ENCODE results near the gene GOLM1. TPM values are rescaled to one million over a fixed set of nuclear protein-coding genes. Genes with fewer than 3 reads are reported as not detected.

Gene GOLM1
- total RNA-seq, 2 donors from 2014 or later = 17.8 to 20.4 TPM

GRCh38 chr9:86021166-86021565, 78.2 kb downstream of the GOLM1 start:
- TF ChIP-seq CTCF (IDR thresholded peaks at IDR 0.05) = no peak
- no peaks in the 10 kb centered on the region for H3K27me3 ChIP-seq (replicated peaks; ENCODE audit: insufficient read depth)
- no peak overlapping the region for H3K27ac ChIP-seq
- no peaks in the 10 kb centered on the region for H3K9me3 ChIP-seq
- H3K4me1 ChIP-seq (ENCODE audit: control insufficient read depth in 1 of 2, low read depth in 2 of 2) = no peaks in the 10 kb centered on the region
- no peak overlapping the region for H3K4me3 ChIP-seq
- no peak for DNase-seq (ENCODE audit: low spot score)
- peaks cover 27% of the 10 kb centered on the region for H3K36me3 ChIP-seq
- ATAC-seq (ENCODE audit: insufficient number of reproducible peaks, low FRiP score, low read depth) = no peak

GRCh38 chr9:86020731-86021130, 78.6 kb downstream of the GOLM1 start:
- Histone ChIP-seq H3K27me3 (replicated peaks; ENCODE audit: insufficient read depth) (no peaks in the 10 kb centered on the region), H3K4me1 (ENCODE audit: control insufficient read depth in 1 of 2, low read depth in 2 of 2) (no peaks in the 10 kb centered on the region), H3K4me3 (no peak overlapping the region), H3K36me3 (peaks cover 25% of the 10 kb centered on the region), H3K9me3 (no peaks in the 10 kb centered on the region), H3K27ac (no peak overlapping the region)
- ATAC-seq (ENCODE audit: insufficient number of reproducible peaks, low FRiP score, low read depth) (no peak), DNase-seq (ENCODE audit: low spot score) (no peak)
- no peak for TF ChIP-seq CTCF (IDR thresholded peaks at IDR 0.05)

- DNase-seq (ENCODE audit: low spot score) (no peak), ATAC-seq (ENCODE audit: insufficient number of reproducible peaks, low FRiP score, low read depth) (no peak)
- Histone ChIP-seq H3K36me3 (peaks cover 10% of the 10 kb centered on the region), H3K27me3 (replicated peaks; ENCODE audit: insufficient read depth) (no peaks in the 10 kb centered on the region), H3K4me1 (ENCODE audit: control insufficient read depth in 1 of 2, low read depth in 2 of 2) (no peaks in the 10 kb centered on the region), H3K9me3 (peaks cover 4% of the 10 kb centered on the region), H3K4me3 (no peak overlapping the region), H3K27ac (no peak overlapping the region)
- TF ChIP-seq CTCF (IDR thresholded peaks at IDR 0.05) = no peak
Observed at GRCh38 chr9:86009133-86009532, 90.2 kb downstream of the GOLM1 start.

GRCh38 chr9:86005253-86005775, 94.0 kb downstream of the GOLM1 start:
- Histone ChIP-seq H3K36me3 (peaks cover 5% of the 10 kb centered on the region), H3K9me3 (peaks cover 4% of the 10 kb centered on the region), H3K4me3 (no peak overlapping the region), H3K27ac (no peak overlapping the region), H3K4me1 (ENCODE audit: control insufficient read depth in 1 of 2, low read depth in 2 of 2) (no peaks in the 10 kb centered on the region), H3K27me3 (replicated peaks; ENCODE audit: insufficient read depth) (no peaks in the 10 kb centered on the region)
- no peak for TF ChIP-seq CTCF (IDR thresholded peaks at IDR 0.05)
- no peak for ATAC-seq (ENCODE audit: insufficient number of reproducible peaks, low FRiP score, low read depth)
- no peak for DNase-seq (ENCODE audit: low spot score)

- Histone ChIP-seq H3K4me3 (no peak overlapping the region), H3K27me3 (replicated peaks; ENCODE audit: insufficient read depth) (no peaks in the 10 kb centered on the region), H3K4me1 (ENCODE audit: control insufficient read depth in 1 of 2, low read depth in 2 of 2) (no peaks in the 10 kb centered on the region), H3K36me3 (peaks cover 2% of the 10 kb centered on the region), H3K27ac (no peak overlapping the region), H3K9me3 (no peaks in the 10 kb centered on the region)
- DNase-seq (ENCODE audit: low spot score) (no peak), ATAC-seq (ENCODE audit: insufficient number of reproducible peaks, low FRiP score, low read depth) (no peak)
- TF ChIP-seq CTCF (IDR thresholded peaks at IDR 0.05) = no peak
Observed at GRCh38 chr9:85995599-85995998, 103.8 kb downstream of the GOLM1 start.
